Inferior parietal cortex (tissue), 1 donor: ENCODE measurements around the gene STIMATE.
A peak's percentile ranks its signal among the peaks of the same experiment; 100 is the strongest.

ENCODE experiments used
- DNase-seq: peaks from one replicate; pipeline ENCODE4 v3.0.0-alpha.2; 2016; ENCODE audit errors: extremely low spot score

STIMATE gene

GRCh38 chr3:52897130-52898122 lies at the start of gene STIMATE:
TSS of gene STIMATE (minus strand) at chr3:52897548. CDS start at chr3:52897450, 98 bp downstream.
- DNase-seq: peak; percentile 81

GRCh38 chr3:52939600-52939999 lies 42.3 kb upstream of the STIMATE start:
- DNase-seq: no peak

- peak; percentile 69 for DNase-seq
Observed at GRCh38 chr3:52934630-52935530, 37.5 kb upstream of the STIMATE start.

GRCh38 chr3:52931889-52932288 lies 34.5 kb upstream of the STIMATE start:
- no peak for DNase-seq

GRCh38 chr3:52931328-52931727 lies 34.0 kb upstream of the STIMATE start:
- DNase-seq: no peak

GRCh38 chr3:52930748-52931147 lies 33.4 kb upstream of the STIMATE start:
- no peak for DNase-seq

GRCh38 chr3:52926554-52926953 lies 29.2 kb upstream of the STIMATE start:
- no peak for DNase-seq

- DNase-seq: no peak
Observed at GRCh38 chr3:52925405-52926313, 28.3 kb upstream of the STIMATE start.

- no peak for DNase-seq
Observed at GRCh38 chr3:52923963-52924362, 26.6 kb upstream of the STIMATE start.

- DNase-seq: no peak
Observed at GRCh38 chr3:52920841-52921240, 23.5 kb upstream of the STIMATE start.

- DNase-seq: no peak
Observed at GRCh38 chr3:52917044-52917443, 19.7 kb upstream of the STIMATE start.

GRCh38 chr3:52915294-52915693 lies 17.9 kb upstream of the STIMATE start:
- DNase-seq: no peak

GRCh38 chr3:52912885-52913731 lies 15.8 kb upstream of the STIMATE start:
- no peak for DNase-seq

GRCh38 chr3:52910823-52911222 lies 13.5 kb upstream of the STIMATE start:
- DNase-seq: no peak

GRCh38 chr3:52907497-52907896 lies 10.1 kb upstream of the STIMATE start:
- no peak for DNase-seq

GRCh38 chr3:52904552-52904951 lies 7.2 kb upstream of the STIMATE start:
- DNase-seq: no peak

GRCh38 chr3:52904000-52904399 lies 6.7 kb upstream of the STIMATE start:
- no peak for DNase-seq

GRCh38 chr3:52896613-52897012 lies 735 bp downstream of the STIMATE start:
- no peak for DNase-seq

GRCh38 chr3:52896151-52896550 lies 1.2 kb downstream of the STIMATE start:
- no peak for DNase-seq

GRCh38 chr3:52895418-52895817 lies 1.9 kb downstream of the STIMATE start:
- DNase-seq: no peak
